Pancreas (tissue), 10 donors: ENCODE measurements around the gene HSD17B12. TPM values are rescaled to one million over a fixed set of nuclear protein-coding genes. Genes with fewer than 3 reads are reported as not detected.
A peak's percentile ranks its signal among the peaks of the same experiment; 100 is the strongest.

ENCODE experiments used
- ATAC-seq, 4 donors: fragments of 200-7000 bp; cut with Tn5 transposase; one replicate each; pipeline versions ENCODE4 v1.8.0 to v1.9.1; 2020; ENCODE audit warnings: mild to moderate bottlenecking in 4 of 4, moderate library complexity in 4 of 4
- DNase-seq, 6 donors: peaks; one replicate each; pipeline ENCODE4 v3.0.0-alpha.2; 2020
- FAIRE-seq: peaks from 2 replicates; lab custom pipeline; 2012; peaks lifted over from hg19 to GRCh38; lab: Jason Lieb, UNC
- H3K27ac ChIP-seq, 4 donors: fragments of 200-600 bp; sonication (generic); 1 replicate in 3 of 4; 2 replicates in 1 of 4; pipeline versions ENCODE4 v1.5.0 to v1.8.0; 2020
- H3K27me3 ChIP-seq, 4 donors: fragments of 200-600 bp; one replicate each; pipeline ENCODE4 v1.8.0; 2021
- H3K36me3 ChIP-seq, 3 donors: fragments of 200-600 bp; sonication (generic) in 1 of 3; one replicate each; pipeline versions ENCODE4 v1.5.0 to v1.8.0; 2020 to 2021
- H3K4me1 ChIP-seq, 3 donors: fragments of 200-600 bp; one replicate each; pipeline ENCODE4 v1.8.0; 2021
- H3K4me3 ChIP-seq, 4 donors: fragments of 200-600 bp; sonication (generic) in 2 of 4; one replicate each; pipeline versions ENCODE4 v1.5.0 to v1.8.0; 2020 to 2021
- H3K9me3 ChIP-seq, 4 donors: fragments of 200-600 bp; one replicate each; pipeline ENCODE4 v1.8.0; 2021
- WGBS, 2 donors: extraction: QIAGEN DNeasy Blood & Tissue Kit; methylation state at CpG; one replicate each; pipeline ENCODE4 v1.1.7; 2013; 5-methylcytosine and 5-hydroxymethylcytosine counted together
- intact Hi-C, 3 donors: fragments of 100-400 bp; cut with DNase I; formaldehyde crosslinking; loops; one replicate each; pipeline versions ENCODE4 v1.11.1 to v1.14.2; 2022
- polyA plus RNA-seq, 2 donors: library from polyadenylated mRNA; stranded (reverse); fragments of 200-250 nt; gene quantifications; one replicate each; pipeline ENCODE4 v1.2.3, GENCODE V29; 2013
- total RNA-seq, 6 donors: library from RNA; stranded (reverse); fragmentation: NEBNext Ultra II Directional in 4 of 6; extraction: Animal tissue kit (Norgen Biotek cat#: 25700) in 4 of 6; gene quantifications; one replicate each; pipeline versions ENCODE4 v1.2.1 to v1.2.4, GENCODE V29; 2021 to 2023
- TF ChIP-seq, protein P1 (sequence below), 4 donors: fragments of 200-600 bp; sonication (generic) in 3 of 4; IDR thresholded peaks; one replicate each; pipeline versions ENCODE4 v1.5.0 to v1.8.0; 2021; ENCODE audit warnings: antibody characterized with exemption in 4 of 4
- donor health status: healthy with polysubstance abuse.
- donor health status: DM: no; HTN: no; CAD: no; lungs with moderate emphysema.
- donor health status: DM: no; HTN: no; CAD: no.
- donor health status: control.
- donor health status: control.
- donor health status: Bipolar disorder and iron deficiency.
- donor health status: DM: yes; HTN: yes; CAD: no.
- donor health status: DM: no; HTN: no; CAD: no.
- donor health status: DM: no; HTN: no; CAD: no.
- donor health status: DM: yes; HTN: yes; CAD: no.

HSD17B12 gene
- total and polyA plus RNA-seq, 8 donors, result 21.0 to 51.9 (median 38.9) TPM

DNA sequence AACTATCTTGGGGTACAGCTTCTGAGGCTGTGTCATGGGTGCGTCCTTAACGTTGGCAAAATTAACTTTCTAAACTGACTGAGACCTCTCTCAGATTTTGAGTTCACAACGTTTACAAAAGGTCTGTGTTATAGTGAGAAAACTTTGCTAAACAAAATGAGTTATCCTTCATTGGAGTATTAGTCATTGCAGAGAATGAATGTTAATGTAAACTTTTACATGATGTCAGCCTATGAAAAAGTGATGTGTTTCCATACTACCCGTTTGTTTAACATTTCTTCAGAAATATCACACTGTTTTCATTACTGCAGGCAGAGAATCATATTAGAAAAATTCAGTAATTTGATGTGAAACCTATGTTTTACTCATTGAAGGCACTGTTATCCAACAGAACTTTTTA, 32.1 kb downstream of the HSD17B12 start:
- peaks cover 0 to 6% (median 0%) of the 10 kb centered on the region in 3 donors for H3K4me1 ChIP-seq
- no peaks in the 10 kb centered on the region for H3K9me3 ChIP-seq
- TF ChIP-seq, protein P1, sequence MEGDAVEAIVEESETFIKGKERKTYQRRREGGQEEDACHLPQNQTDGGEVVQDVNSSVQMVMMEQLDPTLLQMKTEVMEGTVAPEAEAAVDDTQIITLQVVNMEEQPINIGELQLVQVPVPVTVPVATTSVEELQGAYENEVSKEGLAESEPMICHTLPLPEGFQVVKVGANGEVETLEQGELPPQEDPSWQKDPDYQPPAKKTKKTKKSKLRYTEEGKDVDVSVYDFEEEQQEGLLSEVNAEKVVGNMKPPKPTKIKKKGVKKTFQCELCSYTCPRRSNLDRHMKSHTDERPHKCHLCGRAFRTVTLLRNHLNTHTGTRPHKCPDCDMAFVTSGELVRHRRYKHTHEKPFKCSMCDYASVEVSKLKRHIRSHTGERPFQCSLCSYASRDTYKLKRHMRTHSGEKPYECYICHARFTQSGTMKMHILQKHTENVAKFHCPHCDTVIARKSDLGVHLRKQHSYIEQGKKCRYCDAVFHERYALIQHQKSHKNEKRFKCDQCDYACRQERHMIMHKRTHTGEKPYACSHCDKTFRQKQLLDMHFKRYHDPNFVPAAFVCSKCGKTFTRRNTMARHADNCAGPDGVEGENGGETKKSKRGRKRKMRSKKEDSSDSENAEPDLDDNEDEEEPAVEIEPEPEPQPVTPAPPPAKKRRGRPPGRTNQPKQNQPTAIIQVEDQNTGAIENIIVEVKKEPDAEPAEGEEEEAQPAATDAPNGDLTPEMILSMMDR (IDR thresholded peaks at IDR 0.05), result no peak
- DNase-seq (no peak), FAIRE-seq (no peak), ATAC-seq (no peak)
- no peaks in the 10 kb centered on the region for H3K36me3 ChIP-seq
- intact Hi-C loops, result no loop called here
- 86 to 89% methylated on average over 4 of the region's 4 CpGs for WGBS, 2 donors
- no peak overlapping the region for H3K4me3 ChIP-seq
- H3K27me3 ChIP-seq, result no peaks in the 10 kb centered on the region
- H3K27ac ChIP-seq, result no peak overlapping the region

DNA sequence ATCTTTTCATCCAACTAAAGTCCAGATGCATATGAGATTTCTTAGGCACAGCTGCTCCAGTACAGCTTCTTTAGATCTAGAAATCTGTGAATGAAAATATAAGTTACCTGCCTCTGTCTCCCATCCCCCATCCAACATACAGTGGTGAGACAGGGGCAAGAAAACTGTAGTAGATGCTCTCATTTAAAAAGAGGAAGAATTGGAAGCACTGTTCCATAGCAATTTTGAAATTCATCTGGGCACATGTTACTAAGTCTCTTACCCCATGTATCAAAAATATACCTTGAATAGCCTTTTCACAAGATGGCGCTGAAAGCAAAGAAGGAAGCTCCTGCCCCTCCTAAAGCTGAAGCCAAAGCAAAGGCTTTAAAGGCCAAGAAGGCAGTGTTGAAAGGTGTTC, 37.8 kb downstream of the HSD17B12 start:
- no peak overlapping the region for H3K4me3 ChIP-seq
- H3K9me3 ChIP-seq, result no peaks in the 10 kb centered on the region
- no peak overlapping the region for H3K27ac ChIP-seq
- FAIRE-seq (no peak), DNase-seq (no peak), ATAC-seq (no peak)
- TF ChIP-seq, protein P1 (IDR thresholded peaks at IDR 0.05), result no peak
- WGBS, 2 donors, result 96 to 100% methylated on average over 1 of the region's 1 CpG
- H3K27me3 ChIP-seq, result no peaks in the 10 kb centered on the region
- no peaks in the 10 kb centered on the region for H3K36me3 ChIP-seq
- peaks cover 0 to 6% (median 4%) of the 10 kb centered on the region in 3 donors for H3K4me1 ChIP-seq
- intact Hi-C loops, result no loop called here

DNA sequence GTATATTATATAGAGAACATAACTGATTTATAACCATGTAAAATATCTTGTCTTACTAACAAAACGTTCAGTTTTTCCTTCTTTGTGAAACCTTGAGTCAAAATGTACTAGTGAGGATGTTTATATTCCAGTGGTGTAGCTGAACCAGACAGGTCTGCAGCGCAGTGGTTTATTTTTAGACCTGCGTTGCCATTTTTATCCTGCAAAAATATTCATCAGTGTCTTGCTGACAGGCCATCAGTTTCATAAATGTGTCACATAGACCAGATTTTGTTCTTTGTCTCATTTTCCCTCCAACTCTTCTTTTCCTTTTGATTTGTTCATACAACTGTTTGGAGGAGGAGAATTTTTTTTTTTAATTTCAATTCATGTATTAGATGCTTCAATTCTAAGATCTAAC, 43.1 kb downstream of the HSD17B12 start:
- TF ChIP-seq, protein P1 (IDR thresholded peaks at IDR 0.05), result no peak
- intact Hi-C loops, result no loop called here
- FAIRE-seq (no peak), ATAC-seq (no peak), DNase-seq (no peak)
- Histone ChIP-seq H3K36me3 (no peaks in the 10 kb centered on the region), H3K27me3 (no peaks in the 10 kb centered on the region), H3K4me3 (no peak overlapping the region), H3K9me3 (no peaks in the 10 kb centered on the region), H3K4me1 (peaks cover 0 to 4% (median 0%) of the 10 kb centered on the region in 3 donors), H3K27ac (no peak overlapping the region)
- WGBS, 2 donors, result 78 to 86% methylated on average over 3 of the region's 3 CpGs

DNA sequence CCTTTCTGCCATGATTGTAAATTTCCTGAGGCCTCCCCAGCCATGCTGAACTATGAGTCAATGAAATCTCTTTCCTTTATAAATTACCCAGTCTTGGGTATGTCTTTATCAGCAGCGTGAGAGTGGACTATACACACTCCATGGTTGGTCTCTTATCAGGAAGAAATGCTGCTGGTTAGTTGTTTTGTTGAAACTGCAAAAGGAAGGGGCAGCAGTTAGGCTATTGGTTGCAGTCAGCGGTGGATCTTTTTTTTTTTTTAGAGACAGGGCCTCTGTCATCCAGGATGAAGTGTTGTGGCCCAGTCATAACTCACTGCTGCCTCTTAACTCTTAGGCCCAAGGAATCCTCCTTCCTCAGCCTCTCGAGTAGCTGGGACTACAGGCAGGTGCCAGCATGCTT, 51.7 kb downstream of the HSD17B12 start:
- Histone ChIP-seq H3K27ac (no peak overlapping the region), H3K4me1 (peaks cover 5 to 16% (median 15%) of the 10 kb centered on the region in 3 donors), H3K9me3 (no peaks in the 10 kb centered on the region), H3K27me3 (no peaks in the 10 kb centered on the region), H3K4me3 (no peak overlapping the region), H3K36me3 (no peaks in the 10 kb centered on the region)
- intact Hi-C loops, result no loop called here
- DNase-seq (no peak), FAIRE-seq (no peak), ATAC-seq (no peak)
- TF ChIP-seq, protein P1 (IDR thresholded peaks at IDR 0.05), result no peak
- 88 to 92% methylated on average over 3 of the region's 3 CpGs for WGBS, 2 donors

DNA sequence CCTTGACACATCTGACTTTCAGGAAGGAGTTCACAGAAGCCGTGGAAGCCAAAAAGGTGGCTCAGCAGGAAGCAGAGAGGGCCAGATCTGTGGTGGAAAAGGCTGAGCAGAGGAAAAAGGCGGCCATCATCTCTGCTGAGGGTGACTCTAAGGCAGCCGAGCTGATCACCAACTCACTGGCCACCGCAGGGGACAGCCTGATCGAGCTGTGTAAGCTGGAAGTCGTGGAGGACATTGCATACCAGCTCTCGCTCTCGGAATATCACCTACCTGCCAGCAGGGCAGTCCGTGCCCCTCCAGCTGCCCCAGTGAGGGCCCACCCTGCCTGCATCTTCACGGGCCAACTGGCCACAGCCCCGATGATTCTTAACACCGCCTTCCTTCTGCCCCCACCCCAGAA, 53.7 kb downstream of the HSD17B12 start:
- no peak for ATAC-seq
- TF ChIP-seq, protein P1 (IDR thresholded peaks at IDR 0.05), result no peak
- DNase-seq, result peak in 1 of 6 donors; percentile 30
- no peak overlapping the region for H3K27ac ChIP-seq
- H3K27me3 ChIP-seq, result no peaks in the 10 kb centered on the region
- intact Hi-C loops, result no loop called here
- H3K9me3 ChIP-seq, result no peaks in the 10 kb centered on the region
- no peaks in the 10 kb centered on the region for H3K36me3 ChIP-seq
- no peak for FAIRE-seq
- H3K4me1 ChIP-seq, result peaks cover 5 to 30% (median 29%) of the 10 kb centered on the region in 3 donors
- WGBS, 2 donors, result 96 to 98% methylated on average over 12 of the region's 12 CpGs
- no peak overlapping the region for H3K4me3 ChIP-seq
